ENCODE results near the gene N4BP2L2.

Gene N4BP2L2

GRCh38 chr13:32428581-32429432, 109.8 kb downstream of the N4BP2L2 start:
- Histone ChIP-seq H3K27ac (peak overlapping the region; percentile 78 to 95 (median 87)), H3K4me3 (peak overlapping the region; percentile 62 to 79 (median 71))

GRCh38 chr13:32427852-32428580, 110.6 kb downstream of the N4BP2L2 start, which contains the start of gene N4BP2L1:
TSS of gene N4BP2L1 (minus strand) at chr13:32428130. CDS start at chr13:32428082, 48 bp downstream.
- H3K27ac ChIP-seq = peak within 1 kb of the TSS; percentile 78 to 95 (median 87)

GRCh38 chr13:32426990-32427851, 111.4 kb downstream of the N4BP2L2 start:
- peak overlapping the region; percentile 78 to 95 (median 87) for H3K27ac ChIP-seq
- peak overlapping the region; percentile 62 to 79 (median 71) for H3K4me3 ChIP-seq

More at GRCh38 chr13:32427852-32428580, 110.6 kb downstream of the N4BP2L2 start, which contains the start of gene N4BP2L1:
- H3K4me3 ChIP-seq = peak within 1 kb of the TSS; percentile 62 to 79 (median 71)

- Histone ChIP-seq H3K27ac (peak overlapping the region; percentile 78 to 95 (median 87)), H3K4me3 (peak overlapping the region; percentile 62 to 79 (median 71))
Observed at GRCh38 chr13:32426191-32426989, 112.2 kb downstream of the N4BP2L2 start.

- Histone ChIP-seq H3K27ac (peak overlapping the region in 2 of 21 experiments; percentile 93 to 94), H3K4me3 (no peak overlapping the region)
Observed at GRCh38 chr13:32425158-32425557, 113.4 kb downstream of the N4BP2L2 start.

- Histone ChIP-seq H3K27ac (no peak overlapping the region), H3K4me3 (no peak overlapping the region)
Observed at GRCh38 chr13:32423592-32423991, 115.0 kb downstream of the N4BP2L2 start.

GRCh38 chr13:32419862-32420261, 118.7 kb downstream of the N4BP2L2 start:
- no peak overlapping the region for H3K4me3 ChIP-seq
- no peak overlapping the region for H3K27ac ChIP-seq

- Histone ChIP-seq H3K27ac (no peak overlapping the region), H3K4me3 (no peak overlapping the region)
Observed at GRCh38 chr13:32417995-32418394, 120.6 kb downstream of the N4BP2L2 start.

GRCh38 chr13:32415019-32415418, 123.6 kb downstream of the N4BP2L2 start:
- no peak overlapping the region for H3K4me3 ChIP-seq
- H3K27ac ChIP-seq = no peak overlapping the region

- Histone ChIP-seq H3K4me3 (no peak overlapping the region), H3K27ac (no peak overlapping the region)
Observed at GRCh38 chr13:32414580-32414979, 124.0 kb downstream of the N4BP2L2 start.

GRCh38 chr13:32413284-32413683, 125.3 kb downstream of the N4BP2L2 start:
- Histone ChIP-seq H3K4me3 (no peak overlapping the region), H3K27ac (no peak overlapping the region)

GRCh38 chr13:32409561-32410421, 128.8 kb downstream of the N4BP2L2 start:
- H3K27ac ChIP-seq = no peak overlapping the region
- no peak overlapping the region for H3K4me3 ChIP-seq

- no peak overlapping the region for H3K4me3 ChIP-seq
- no peak overlapping the region for H3K27ac ChIP-seq
Observed at GRCh38 chr13:32409001-32409313, 129.6 kb downstream of the N4BP2L2 start.

- Histone ChIP-seq H3K27ac (no peak overlapping the region), H3K4me3 (no peak overlapping the region)
Observed at GRCh38 chr13:32408296-32409000, 130.1 kb downstream of the N4BP2L2 start.

GRCh38 chr13:32407854-32408253, 130.7 kb downstream of the N4BP2L2 start:
- H3K4me3 ChIP-seq = no peak overlapping the region
- H3K27ac ChIP-seq = no peak overlapping the region

GRCh38 chr13:32403108-32403507, 135.5 kb downstream of the N4BP2L2 start:
- no peak overlapping the region for H3K27ac ChIP-seq
- no peak overlapping the region for H3K4me3 ChIP-seq

- Histone ChIP-seq H3K4me3 (no peak overlapping the region), H3K27ac (no peak overlapping the region)
Observed at GRCh38 chr13:32391101-32391619, 147.4 kb downstream of the N4BP2L2 start.

Measured in skin epidermis (tissue), 12 donors.